Stimulated activated CD4-positive, alpha-beta T cell treated with anti-CD3 and anti-CD28 coated beads, Interleukin-1b, Interleukin-23, amount 100 ng/mL, for 24 hours (primary cell): ENCODE data around the gene CDYL.

Source experiments
- DNase-seq, 4 experiments: peaks; one replicate each; pipeline ENCODE4 v3.0.0-alpha.2; 2020; ENCODE audit warnings: low read depth in 4 of 4, low spot score in 1 of 4

CDYL gene

DNA sequence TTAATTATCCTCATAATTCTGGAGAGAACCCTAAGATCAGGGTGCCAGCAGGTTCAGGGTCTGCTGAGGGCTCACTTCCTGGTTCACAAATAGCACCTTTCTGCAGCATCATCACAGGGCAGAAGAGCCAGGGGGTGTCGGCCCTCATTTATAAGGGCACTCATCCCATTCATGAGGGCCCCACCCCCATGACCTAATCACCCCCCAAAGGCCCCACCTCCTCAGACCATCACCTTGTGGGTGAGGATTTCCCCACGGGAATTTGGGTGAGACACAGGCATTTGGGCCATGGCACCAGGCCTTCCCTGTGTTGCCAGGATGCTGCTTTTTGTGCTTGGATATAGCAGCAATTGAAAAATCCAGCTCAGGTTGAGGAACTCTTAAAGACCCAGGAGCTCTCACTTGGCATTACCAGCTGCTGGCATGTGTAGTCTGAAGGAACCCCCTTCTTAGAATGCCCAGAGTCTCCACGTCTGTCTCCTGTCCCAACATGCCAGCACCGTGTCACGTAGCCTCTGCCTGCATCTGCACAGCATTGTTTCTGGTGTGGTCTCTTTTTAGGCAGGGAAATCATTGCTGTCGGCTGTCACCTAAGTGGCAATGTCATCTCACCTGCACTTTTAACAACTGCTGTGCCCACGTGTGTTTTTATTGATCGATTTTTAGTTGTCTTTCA, 156.2 kb downstream of the CDYL start:
- no peak for DNase-seq

DNA sequence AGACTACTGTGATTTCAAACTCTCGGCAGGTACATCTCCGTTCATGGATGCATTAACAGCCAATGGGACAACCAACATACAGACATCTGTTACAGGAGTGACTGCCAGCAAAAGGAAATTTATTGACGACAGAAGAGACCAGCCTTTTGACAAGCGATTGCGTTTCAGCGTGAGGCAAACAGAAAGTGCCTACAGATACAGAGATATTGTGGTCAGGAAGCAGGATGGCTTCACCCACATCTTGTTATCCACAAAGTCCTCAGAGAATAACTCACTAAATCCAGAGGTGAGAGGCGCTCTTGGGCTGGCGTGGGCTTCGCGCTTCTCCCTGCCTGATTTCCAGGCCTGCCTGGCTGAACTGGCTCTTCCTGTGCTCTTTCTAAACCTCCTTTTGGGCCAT, 159.3 kb downstream of the CDYL start:
- no peak for DNase-seq

DNA sequence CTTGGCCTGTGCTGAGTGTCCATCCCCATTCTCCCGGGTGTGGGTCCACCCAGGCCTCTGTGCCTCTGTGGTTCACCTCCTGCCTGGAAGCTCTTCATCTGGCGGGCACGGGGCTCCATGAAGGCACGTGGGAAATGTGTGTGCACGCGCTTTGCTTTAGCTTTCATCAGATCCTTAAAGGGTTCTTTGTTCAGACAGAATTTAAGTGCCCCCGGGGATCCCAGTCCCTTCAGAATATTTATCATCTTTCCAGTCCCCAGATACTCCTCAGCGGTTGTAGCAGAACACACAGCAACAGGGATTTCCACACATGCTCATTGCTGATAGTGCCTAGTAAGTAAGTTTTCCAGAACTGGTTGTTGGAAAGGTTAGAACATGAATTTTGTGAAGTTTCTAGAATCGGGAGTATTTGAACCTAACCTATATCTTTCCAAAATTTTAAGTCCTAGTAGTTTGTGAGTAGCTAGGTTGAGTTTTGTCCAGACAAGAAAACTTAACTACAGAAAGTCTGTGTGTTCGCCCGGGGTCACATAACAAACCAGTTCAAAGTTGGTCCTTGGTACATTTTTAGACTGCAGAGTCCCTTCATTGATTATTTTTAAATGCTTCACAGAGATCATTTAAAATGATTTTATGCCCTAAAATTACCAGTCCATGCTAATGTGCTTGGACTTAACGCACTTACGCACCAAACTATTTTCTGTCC, 159.9 kb downstream of the CDYL start:
- DNase-seq = no peak

DNA sequence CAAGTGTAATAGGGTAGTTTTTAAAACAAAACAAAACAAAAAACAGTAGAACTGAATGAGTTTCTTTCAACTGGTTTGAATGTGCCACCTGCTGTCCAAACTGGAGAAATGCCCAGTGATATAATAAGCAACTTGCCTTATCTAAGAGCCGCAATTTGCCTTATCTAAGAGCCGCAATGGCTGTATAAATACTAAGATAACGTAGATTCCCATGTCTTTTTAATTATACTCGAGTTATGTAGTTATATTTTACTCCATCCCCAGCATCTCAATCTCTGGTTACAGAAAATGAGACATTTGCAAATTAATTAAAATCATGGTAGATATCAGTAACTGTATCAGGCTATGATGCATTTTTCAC, 160.5 kb downstream of the CDYL start:
- DNase-seq = no peak

DNA sequence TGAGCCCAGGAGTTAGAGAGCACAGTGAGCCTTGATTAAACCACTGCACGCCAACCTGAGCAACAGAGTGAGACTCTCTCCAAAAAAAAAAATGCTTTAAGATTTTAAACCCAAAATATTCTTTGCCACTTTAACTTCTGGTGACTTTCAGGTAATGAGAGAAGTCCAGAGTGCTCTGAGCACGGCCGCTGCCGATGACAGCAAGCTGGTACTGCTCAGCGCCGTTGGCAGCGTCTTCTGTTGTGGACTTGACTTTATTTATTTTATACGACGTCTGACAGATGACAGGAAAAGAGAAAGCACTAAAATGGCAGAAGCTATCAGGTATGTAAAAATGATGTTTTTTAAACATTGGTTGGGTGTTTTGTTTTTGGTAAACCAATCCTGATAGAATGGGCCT, 161.2 kb downstream of the CDYL start:
- DNase-seq = no peak

DNA sequence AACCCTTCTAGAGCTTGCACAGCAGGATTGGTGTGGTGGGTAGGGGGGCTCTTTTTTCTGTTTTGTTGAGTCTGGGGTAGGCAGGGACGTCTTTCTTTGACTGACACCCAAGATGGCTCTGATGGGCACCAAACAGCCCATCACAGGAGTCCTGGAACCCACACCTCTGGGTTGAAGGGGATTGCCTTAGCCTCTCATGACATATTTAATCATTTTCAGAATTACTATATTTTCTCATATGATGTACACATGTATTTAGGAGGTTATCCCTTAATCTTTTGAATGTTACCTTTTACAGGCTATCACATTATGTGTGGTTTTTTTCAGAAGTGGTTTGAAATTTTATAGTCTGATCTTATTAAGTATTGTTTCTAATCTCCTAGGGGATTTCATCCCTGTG, 163.0 kb downstream of the CDYL start:
- no peak for DNase-seq

DNA sequence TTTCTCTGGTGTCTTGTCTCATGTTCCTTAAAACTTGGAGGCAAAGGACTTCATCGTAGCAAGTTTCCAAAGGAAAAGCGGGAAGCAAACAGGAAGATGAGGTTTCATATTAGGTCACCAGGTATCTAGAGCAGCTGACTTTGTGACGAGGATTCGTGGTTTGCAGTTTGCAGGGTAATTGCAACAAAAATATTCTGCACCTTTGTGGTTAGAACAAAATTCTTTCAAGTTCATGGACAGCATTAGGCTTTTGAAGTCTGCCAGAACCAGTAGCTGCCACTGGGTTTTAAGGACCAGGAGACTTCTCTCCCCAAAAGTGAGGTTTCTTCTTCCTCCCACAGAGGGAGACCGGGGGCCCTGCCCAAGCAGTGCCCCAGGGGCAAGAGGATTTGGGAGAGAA, 164.2 kb downstream of the CDYL start:
- no peak for DNase-seq

DNA sequence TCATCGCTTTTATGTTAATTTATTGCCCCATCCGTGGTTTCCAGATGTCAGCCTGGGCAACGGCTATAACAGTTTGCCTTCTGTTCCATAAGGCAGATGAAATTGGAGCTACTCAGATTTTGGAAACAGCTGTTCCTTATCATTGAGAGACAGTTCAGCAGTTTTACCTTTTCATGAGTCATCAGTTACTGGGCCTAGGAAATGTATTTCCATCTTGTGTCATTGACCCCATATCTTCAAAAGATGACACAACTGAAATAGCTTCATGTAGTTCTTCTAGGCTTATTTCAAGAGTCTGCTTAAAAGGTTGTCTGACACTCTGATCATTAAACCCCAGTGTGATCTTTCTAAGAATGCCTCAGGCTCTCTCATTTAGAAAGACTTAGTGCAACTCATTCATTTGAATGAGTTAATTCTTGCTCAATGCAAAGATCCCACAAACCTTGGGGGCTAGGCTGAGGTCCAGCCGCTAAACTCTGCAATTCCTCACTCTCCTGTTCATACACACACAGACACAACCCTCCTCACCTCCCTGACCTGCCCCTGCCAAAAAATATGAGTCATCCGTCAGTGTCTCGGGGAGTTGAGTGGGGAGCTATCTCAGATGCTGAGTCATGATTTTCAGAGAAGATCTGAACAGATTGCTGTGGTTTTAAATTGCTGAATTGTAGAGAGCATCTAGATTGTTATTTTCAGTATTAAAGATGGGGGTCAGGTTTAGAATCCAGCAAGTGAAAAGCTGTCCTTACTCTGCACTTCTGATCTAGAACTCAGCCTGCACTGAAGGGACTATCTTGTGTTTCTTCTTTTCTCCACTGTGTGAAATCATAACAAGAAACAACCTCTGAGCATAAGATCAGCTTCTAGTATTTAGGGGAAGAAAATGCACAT, 165.8 kb downstream of the CDYL start:
- DNase-seq = peak in 3 of 4 experiments; percentile 7 to 28 (median 9)

DNA sequence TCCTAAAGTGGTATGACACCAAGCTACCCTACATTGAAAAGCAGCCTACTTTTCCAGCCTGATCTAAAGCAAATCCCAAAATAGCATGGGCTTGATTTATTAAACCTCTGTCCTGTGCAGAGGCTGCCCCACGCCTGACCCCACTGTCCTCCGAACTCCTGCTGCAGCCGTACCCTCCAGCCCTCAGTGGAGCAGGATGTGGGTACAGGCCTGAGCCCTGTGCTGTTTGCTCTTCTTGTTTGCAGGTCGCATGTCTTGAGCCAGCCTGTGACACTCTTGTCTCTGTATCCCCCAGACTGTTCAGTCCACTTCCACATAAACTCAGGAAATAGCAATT, 166.4 kb downstream of the CDYL start:
- no peak for DNase-seq

DNA sequence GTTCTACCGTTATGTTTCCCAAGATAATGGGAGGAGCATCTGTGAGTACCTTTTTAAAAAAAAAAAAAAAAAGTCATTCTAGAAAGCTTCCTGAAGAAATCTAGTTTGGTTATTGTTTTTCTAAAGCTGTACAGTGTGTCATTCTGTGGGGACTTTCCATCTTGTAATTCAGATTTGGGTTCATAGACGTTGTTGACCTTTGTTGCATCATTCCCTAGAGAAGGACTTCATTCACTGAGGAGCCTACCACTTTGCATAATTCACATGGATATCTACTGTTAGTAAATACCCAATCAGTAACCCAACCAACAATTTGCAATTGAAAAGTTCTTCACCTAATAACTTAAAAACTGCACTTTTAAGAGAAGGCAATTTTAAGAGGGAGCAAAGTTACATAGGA, 167.5 kb downstream of the CDYL start:
- no peak for DNase-seq

DNA sequence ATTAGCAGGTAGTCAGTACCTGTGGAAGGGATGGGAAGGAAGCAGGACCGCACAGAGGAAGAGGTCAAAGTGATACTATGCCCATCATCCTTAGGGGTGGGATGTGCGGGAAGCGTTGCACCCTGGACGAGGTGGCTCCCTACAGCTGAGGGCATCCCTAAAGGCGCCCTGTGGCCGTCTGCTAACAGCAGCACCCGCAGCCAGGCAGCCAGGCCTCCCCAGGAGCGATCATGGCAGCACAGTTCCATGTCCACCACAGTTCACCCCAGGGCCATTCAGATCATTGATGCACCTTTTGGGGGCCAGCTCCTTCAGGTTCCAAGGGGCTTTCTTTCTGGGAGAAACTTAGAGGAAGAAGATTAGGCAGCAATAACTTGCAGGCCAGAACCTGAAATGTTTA, 168.1 kb downstream of the CDYL start:
- no peak for DNase-seq

DNA sequence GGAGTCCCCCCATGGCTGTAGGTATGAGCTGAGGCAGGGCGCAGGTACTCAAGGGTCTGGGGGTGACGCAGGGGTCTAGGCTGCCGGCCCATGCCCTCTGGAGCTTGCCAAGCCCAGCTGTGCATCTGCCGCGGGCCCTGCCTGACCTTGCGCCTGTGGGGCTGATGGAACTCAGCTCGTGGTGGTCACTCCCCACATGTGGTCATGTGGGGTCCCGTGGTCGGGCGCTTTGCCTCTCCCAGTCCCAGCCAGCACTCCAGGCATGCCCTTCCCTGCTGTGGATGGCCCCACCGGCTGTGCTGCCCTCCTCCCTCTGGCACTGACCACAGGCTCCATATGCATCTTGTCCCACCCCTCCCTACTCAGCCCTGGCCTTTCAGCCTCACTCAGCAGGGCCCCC, 170.3 kb downstream of the CDYL start:
- DNase-seq = no peak

DNA sequence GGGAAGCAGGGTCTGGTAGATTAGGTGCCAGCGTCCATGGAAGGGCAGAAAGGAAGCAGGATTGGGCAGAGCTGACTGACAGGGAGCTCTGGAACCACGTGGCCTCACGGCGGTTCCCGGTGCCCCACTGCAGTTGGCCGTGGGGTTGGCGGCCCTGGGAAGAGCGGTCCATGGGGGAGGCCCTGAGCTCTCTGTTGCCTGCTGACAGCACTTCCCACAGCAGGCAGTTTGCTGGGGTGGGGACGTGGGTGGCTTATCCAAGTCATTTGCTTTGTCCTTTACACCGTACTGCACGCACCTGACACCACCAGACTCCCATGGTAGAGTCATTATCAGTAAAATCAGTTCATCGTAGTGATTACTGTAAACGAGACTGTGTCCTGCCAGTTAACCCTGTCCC, 171.5 kb downstream of the CDYL start:
- DNase-seq = no peak

DNA sequence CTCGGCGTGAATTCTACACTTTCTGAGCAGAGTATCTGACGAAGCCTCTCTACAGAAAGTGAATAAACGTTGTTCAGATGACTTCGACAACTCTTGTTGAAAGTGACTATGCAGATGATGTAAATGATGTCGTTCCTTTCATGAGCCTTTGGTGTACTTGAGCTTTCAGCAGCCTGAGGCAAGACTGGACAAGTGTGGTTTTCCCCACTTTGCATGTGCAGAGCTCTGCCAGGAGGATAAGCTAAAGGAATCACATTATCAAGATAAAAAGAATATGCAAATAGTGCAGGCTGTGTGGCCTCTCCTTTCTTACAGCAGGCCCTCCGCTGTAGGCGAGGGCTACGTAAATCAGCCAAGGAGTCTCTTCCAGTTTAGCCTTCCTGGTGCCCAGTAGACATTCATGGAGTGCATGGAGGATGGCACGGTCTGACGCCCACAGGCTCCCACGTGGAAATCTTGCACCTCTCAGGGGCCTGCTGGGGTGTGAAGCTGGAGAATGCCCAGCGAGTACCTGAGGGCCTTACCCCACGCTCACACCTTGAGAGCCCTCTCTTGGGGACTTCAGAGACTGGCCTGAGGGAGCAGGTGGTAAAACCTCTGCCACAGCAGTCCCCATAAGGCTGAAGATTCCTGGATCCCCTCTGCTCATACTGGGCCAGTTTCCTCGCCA, 172.7 kb downstream of the CDYL start:
- no peak for DNase-seq

DNA sequence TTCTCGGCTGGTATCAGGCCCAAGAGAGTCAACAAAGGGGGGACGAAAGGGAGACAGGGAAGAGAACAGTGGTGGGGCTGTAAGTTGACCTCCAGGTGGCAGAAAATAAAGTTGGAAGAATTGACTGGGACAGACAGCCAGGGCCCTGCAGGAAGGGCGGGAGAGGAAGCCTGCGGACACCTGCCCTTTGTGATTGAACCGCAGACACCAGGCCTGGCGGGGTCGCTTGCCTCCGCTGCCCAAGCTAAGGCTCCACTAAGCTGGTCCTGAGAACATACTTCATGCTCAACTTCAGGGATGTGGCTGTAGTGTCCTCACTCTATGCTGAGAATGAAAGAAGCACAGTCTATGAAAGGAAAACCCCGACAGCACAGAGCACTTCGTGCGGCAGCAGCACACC, 173.9 kb downstream of the CDYL start:
- no peak for DNase-seq

DNA sequence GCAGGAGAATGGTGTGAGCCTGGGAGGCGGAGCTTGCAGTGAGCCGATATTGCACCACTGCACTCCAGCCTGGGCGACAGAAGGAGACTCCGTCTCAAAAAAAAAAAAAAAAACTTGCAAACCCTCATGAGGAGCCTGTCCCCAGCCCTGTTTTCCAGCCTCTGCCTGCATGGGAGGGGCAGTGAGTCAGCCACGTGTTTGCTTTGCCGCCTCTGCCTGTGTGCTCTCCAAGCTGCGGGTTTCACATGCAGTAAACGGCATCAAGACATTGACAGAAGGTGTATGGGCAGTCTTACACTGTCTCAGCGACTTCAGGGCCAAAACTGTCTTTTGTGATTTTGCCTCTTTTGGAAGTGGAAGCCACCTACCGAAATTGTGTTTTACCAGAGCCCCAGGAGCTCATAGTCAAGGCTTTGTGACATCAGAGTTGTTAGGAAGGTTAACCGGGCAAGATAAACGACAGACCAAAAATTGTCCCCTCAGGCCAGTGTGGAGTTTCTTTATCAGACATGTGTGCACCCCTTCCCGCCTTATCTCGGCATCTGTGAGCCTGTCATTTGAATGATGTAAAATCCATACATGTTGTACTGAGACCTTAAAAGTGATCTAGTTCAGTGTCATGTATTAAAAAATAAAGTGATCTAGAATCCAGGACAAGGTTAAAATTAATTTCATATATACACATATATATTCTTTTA, 174.8 kb downstream of the CDYL start:
- no peak for DNase-seq

DNA sequence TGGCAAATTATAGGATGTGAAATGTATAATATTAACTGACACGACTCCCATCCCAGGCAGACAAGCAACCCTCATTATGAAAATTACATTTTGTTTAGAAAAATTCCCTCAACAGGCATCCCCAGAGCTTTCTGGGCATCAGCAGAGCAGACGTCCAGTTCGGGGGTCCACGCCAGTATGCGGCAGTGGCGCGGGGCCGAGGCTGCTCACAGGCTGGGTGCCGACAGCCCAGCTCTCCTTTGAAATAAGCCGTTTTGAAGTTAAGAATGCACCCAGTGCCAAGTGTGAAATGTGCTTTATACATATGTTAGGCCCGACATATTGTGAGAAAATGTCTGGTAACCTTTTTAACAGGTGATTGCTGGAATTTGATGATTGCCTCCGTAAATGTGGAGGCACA, 177.2 kb downstream of the CDYL start:
- no peak for DNase-seq

DNA sequence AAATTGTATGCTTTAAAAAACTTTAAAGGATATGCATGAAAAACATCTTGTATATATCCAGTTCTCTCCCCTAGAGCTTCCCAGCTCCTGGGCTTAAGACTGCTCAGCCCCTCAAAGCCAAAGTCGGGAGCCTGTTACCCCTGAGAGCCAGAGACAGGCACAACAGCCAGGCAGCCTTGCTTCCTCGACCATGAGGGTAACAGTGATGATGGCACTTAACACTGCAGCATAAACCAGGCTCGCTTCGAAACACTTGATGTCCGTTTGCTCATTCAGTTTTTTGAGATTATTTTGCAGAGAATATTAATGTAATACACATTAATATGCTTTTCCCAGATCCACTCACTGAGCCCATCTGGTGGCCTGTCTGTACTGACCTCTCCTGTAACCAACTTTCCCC, 180.4 kb downstream of the CDYL start:
- DNase-seq = no peak

DNA sequence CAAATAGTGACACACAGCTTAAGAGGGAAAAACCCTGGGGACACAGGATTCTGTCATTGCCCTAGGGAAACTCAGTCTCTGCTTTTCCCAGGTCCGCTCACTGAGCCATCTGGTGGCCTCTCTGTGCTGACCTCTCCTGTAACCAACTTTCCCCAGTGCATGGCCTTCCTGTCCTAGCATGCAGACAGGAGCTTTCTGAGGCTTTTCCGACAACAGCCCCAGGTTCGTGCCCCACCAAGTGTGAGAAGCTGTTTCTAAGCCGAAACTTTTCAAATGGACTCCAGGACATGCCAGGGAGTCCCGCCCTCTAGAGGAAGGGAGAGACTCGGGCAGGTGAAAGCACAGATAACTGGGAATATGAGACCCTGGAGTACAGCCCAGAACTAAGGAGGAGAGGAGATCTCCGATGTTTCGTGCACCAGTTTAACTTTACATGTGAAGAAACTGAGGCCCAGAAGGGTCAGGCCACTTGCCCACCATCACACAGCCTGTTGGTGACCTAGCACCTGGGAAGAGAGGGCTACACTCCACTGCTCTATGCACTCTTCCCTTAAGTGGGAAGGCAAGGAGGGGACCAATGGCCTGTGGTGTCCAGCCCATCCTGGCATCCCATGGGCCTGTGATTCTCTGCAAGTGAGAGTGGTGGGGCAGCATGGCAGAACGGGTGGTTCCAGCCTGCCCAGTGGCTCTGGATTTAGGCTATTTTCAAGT, 181.5 kb downstream of the CDYL start:
- DNase-seq = no peak

DNA sequence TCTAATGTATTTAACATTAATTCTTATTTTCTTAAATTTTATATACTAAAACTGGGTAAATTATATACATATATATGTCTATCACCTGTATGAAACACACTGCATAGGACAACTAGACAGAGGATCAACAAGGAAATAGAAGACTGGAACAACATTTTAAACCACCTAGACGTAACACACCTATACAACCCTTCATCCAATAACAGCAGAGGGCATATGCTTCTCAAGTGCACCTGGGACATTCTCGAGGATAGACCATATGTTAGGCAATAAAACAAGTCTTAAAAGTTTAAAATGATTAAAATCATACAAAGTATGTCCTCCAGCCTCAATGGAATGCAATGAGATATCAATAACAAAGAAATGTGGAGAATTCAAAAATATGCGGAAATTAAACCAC, 182.4 kb downstream of the CDYL start:
- DNase-seq = no peak
